GM19397 (cell line): ENCODE data around the gene TMCC1.

Experiments used
- ATAC-seq: cut with Tn5 transposase; IDR thresholded peaks from one replicate; pipeline ENCODE4 v1.9.1; 2021; ENCODE audit warnings: mild to moderate bottlenecking, moderate library complexity; ENCODE audit not compliant: unreplicated experiment

The TMCC1 gene

GRCh38 chr3:129602730-129603560 lies 290.6 kb downstream of the TMCC1 start:
- ATAC-seq: no peak

- ATAC-seq: no peak
Measured at GRCh38 chr3:129602309-129602708, 291.2 kb downstream of the TMCC1 start.

GRCh38 chr3:129601713-129602112 lies 291.8 kb downstream of the TMCC1 start:
- no peak for ATAC-seq

GRCh38 chr3:129600348-129600747 lies 293.2 kb downstream of the TMCC1 start:
- ATAC-seq: no peak

- no peak for ATAC-seq
Measured at GRCh38 chr3:129599607-129600006, 293.9 kb downstream of the TMCC1 start.

- no peak for ATAC-seq
Measured at GRCh38 chr3:129599073-129599472, 294.4 kb downstream of the TMCC1 start.

GRCh38 chr3:129598484-129598883 lies 295.0 kb downstream of the TMCC1 start:
- no peak for ATAC-seq

- ATAC-seq: no peak
Measured at GRCh38 chr3:129598000-129598381, 295.5 kb downstream of the TMCC1 start.
